Loucy (cell line): ENCODE results near the gene GIPC3.

Source experiments
- H2AFZ ChIP-seq: fragments of 200-600 bp; sonication (generic); 2 replicates; pipeline ENCODE4 v1.6.0; 2016; ENCODE audit warnings: antibody characterized with exemption, mild to moderate bottlenecking, low read length, moderate library complexity
- H3F3A ChIP-seq: fragments of 200-600 bp; 2 replicates; pipeline ENCODE4 v1.6.0; 2016; ENCODE audit warnings: antibody characterized with exemption, low read depth, mild to moderate bottlenecking
- H3K27me3 ChIP-seq: fragments of 200-600 bp; sonication (generic); 2 replicates; pipeline ENCODE4 v1.6.1; 2014; ENCODE audit warnings: low read length, mild to moderate bottlenecking; ENCODE audit not compliant: insufficient read depth, poor library complexity, severe bottlenecking
- H3K36me3 ChIP-seq: fragments of 200-600 bp; sonication (generic); 2 replicates; pipeline ENCODE4 v1.6.1; 2016; ENCODE audit warnings: low read length; ENCODE audit not compliant: insufficient read depth
- H3K4me1 ChIP-seq: fragments of 200-600 bp; sonication (generic); 2 replicates; pipeline ENCODE4 v1.5.1; 2014; ENCODE audit warnings: low read length, mild to moderate bottlenecking; ENCODE audit not compliant: insufficient read depth, poor library complexity, severe bottlenecking
- H3K4me2 ChIP-seq: fragments of 200-600 bp; sonication (generic); 2 replicates; pipeline ENCODE4 v1.6.0; 2014; ENCODE audit warnings: antibody characterized with exemption, low read length, low read depth, mild to moderate bottlenecking; ENCODE audit not compliant: poor library complexity, severe bottlenecking
- H3K4me3 ChIP-seq: fragments of 200-600 bp; sonication (generic); 2 replicates; pipeline ENCODE4 v1.5.1; 2014; ENCODE audit warnings: low read length, mild to moderate bottlenecking, mixed read lengths; ENCODE audit not compliant: poor library complexity, severe bottlenecking
- H3K79me2 ChIP-seq: fragments of 200-600 bp; sonication (generic); 2 replicates; pipeline ENCODE4 v1.6.1; 2014; ENCODE audit warnings: low read length; ENCODE audit not compliant: insufficient read depth
- H3K9ac ChIP-seq: fragments of 200-600 bp; sonication (generic); 2 replicates; pipeline ENCODE4 v1.6.0; 2014; ENCODE audit warnings: mild to moderate bottlenecking, low read depth, low read length, moderate library complexity; ENCODE audit not compliant: poor library complexity, severe bottlenecking
- H3K9me2 ChIP-seq: fragments of 200-600 bp; sonication (generic); replicated peaks from 2 replicates; pipeline ENCODE4 v1.6.1; 2016; ENCODE audit warnings: low read depth, low read length, mixed read lengths
- H3K9me3 ChIP-seq: fragments of 200-600 bp; sonication (generic); 2 replicates; pipeline ENCODE4 v1.6.1; 2014; ENCODE audit warnings: mild to moderate bottlenecking, antibody characterized with exemption, low read length, low read depth; ENCODE audit not compliant: insufficient read depth
- H4K20me1 ChIP-seq: fragments of 200-600 bp; sonication (generic); 2 replicates; pipeline ENCODE4 v1.6.0; 2014; ENCODE audit warnings: antibody characterized with exemption, low read length, mild to moderate bottlenecking; ENCODE audit not compliant: insufficient read depth, poor library complexity, severe bottlenecking
- EZH2phosphoT487 ChIP-seq: fragments of 200-600 bp; IDR thresholded peaks from 2 replicates; pipeline ENCODE4 v1.6.1; 2018; ENCODE audit warnings: antibody characterized with exemption, mild to moderate bottlenecking, moderate library complexity, borderline replicate concordance
- TF ChIP-seq, protein P1 (sequence below): fragments of 200-600 bp; sonication (generic); conservative IDR thresholded peaks from 2 replicates; pipeline ENCODE4 v1.5.1; 2014; ENCODE audit warnings: mild to moderate bottlenecking, antibody characterized with exemption, low read length

GIPC3 gene

DNA sequence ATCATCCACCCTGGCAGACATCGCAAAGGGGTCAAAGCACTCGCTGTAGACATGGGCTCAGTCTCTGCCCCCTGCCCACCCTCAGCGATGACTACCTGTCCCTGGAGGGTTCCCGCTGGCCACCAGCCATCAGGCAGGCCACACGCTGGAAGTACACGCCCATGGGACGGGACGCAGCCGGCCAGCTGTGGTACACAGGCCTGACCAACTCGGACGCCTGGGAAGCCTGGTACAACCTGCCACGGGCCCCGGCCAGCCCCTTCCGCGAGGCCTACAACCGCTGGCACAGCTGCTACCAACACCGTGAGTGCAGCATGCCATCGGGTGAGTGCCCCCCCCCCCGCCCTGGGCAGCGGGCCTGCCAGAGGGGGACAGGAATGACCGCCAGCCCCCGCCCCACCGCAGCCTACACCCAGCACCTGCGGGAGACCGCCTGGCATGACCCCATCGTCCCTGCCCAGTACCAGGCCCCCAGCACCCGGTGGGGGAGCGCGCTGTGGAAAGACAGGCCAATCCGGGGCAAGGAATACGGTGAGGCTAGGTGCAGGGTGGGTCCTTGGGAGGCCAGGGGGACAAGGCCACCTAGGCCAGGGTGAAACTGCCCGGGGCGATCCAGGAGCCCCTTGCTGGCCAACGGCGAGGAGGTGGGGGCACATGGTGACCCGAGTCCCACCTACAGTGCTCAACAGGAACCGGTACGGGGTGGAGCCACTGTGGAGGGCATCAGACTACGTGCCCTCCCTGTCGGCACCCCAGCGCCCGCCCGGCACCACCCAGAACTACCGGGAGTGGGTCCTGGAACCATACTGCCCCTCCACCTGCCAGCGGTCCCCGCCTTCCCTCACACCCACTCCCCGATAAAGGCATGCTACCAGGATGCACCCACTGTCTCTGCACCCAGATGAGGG is 41.9 kb upstream of the GIPC3 start:
- Histone ChIP-seq H3K79me2 (no peaks in the 10 kb centered on the region), H3K9me2 (no peaks in the 10 kb centered on the region), H4K20me1 (no peaks in the 10 kb centered on the region), H3K9me3 (no peaks in the 10 kb centered on the region), H3K4me1 (no peaks in the 10 kb centered on the region), H3F3A (no peaks in the 10 kb centered on the region), H3K4me3 (no peak overlapping the region), H3K27me3 (no peaks in the 10 kb centered on the region), H3K9ac (no peak overlapping the region), H3K36me3 (peaks cover 7% of the 10 kb centered on the region; the same call in 1 of the 2 replicates), H3K4me2 (no peak overlapping the region), H2AFZ (no peak overlapping the region)
- no peak for TF ChIP-seq EZH2phosphoT487
- TF ChIP-seq, protein P1, sequence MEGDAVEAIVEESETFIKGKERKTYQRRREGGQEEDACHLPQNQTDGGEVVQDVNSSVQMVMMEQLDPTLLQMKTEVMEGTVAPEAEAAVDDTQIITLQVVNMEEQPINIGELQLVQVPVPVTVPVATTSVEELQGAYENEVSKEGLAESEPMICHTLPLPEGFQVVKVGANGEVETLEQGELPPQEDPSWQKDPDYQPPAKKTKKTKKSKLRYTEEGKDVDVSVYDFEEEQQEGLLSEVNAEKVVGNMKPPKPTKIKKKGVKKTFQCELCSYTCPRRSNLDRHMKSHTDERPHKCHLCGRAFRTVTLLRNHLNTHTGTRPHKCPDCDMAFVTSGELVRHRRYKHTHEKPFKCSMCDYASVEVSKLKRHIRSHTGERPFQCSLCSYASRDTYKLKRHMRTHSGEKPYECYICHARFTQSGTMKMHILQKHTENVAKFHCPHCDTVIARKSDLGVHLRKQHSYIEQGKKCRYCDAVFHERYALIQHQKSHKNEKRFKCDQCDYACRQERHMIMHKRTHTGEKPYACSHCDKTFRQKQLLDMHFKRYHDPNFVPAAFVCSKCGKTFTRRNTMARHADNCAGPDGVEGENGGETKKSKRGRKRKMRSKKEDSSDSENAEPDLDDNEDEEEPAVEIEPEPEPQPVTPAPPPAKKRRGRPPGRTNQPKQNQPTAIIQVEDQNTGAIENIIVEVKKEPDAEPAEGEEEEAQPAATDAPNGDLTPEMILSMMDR = no peak

DNA sequence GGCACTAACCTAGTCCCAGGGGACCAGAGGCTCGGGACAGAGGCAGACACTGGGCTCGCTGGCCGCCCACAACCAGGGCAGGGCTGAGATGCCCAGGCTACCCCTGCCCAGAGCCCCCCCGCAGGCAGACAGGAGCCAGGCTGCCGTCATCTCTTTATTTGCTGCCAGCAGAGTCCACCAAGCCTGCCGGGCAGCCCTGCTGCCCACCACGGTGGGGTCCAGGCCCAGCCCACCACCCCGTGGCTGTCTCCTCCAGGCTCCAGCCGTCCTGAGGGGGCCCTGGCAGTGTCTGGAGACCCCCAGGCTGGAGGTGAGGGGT is 41.3 kb upstream of the GIPC3 start:
- Histone ChIP-seq H4K20me1 (no peaks in the 10 kb centered on the region), H3K36me3 (peaks cover 5% of the 10 kb centered on the region; the same call in 1 of the 2 replicates), H2AFZ (no peak overlapping the region)

DNA sequence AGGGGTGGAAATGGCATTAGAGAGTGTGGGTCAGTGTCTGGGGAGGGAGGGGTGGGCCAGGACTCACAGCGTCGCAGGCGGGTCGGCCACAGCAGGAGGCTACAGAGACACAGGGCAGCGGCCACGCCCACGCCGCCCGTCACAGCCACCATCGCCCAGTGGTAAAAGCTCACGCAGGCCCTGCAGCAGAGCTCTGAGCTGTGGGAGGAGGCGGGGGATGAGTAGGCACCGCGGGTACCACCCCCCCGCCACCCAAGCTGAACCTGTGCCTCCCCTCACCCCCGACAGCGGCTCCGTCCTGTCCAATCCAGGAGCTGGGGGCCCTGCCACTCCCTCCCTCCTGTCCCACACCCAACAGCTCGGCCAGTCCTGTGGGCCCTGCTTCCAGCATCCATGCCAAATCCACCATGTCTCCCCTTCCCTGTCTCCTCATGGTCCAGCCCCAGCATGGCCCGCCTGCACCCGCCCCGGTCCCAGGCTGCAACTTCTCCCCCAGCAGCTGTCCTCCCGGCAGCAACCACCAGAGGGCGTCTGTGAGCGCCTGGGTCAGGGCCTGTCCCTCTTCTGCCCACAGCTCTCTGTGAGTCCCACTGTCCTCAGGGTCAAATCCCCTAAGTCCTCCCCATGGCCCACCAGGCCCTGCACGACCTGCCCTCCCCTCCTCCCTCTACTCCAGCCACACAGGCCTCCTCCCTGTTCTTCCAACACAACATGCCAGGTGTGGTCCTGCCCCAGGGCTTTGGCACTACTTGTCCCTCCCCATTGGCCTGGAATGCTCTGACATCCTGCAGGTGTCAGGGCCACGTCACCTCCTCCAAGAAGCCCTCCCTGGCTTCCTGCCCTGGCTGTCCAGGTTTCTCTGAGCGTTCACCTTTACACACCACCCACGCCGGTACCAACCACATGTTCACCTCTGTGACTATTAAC is 40.3 kb upstream of the GIPC3 start:
- no peaks in the 10 kb centered on the region for H3K79me2 ChIP-seq
- no peak overlapping the region for H2AFZ ChIP-seq
- no peaks in the 10 kb centered on the region for H3K4me1 ChIP-seq
- TF ChIP-seq, protein P1 = peak; percentile 83
- no peak for TF ChIP-seq EZH2phosphoT487
- no peak overlapping the region for H3K4me2 ChIP-seq
- H3K9me2 ChIP-seq = no peaks in the 10 kb centered on the region
- no peaks in the 10 kb centered on the region for H4K20me1 ChIP-seq
- no peak overlapping the region for H3K4me3 ChIP-seq
- H3K27me3 ChIP-seq = no peaks in the 10 kb centered on the region
- no peak overlapping the region for H3K9ac ChIP-seq
- H3K36me3 ChIP-seq = peaks cover 3% of the 10 kb centered on the region; the same call in 1 of the 2 replicates
- H3F3A ChIP-seq = no peaks in the 10 kb centered on the region
- H3K9me3 ChIP-seq = no peaks in the 10 kb centered on the region

More for the DNA sequence above, 41.3 kb upstream of the GIPC3 start:
- Histone ChIP-seq H3F3A (no peaks in the 10 kb centered on the region), H3K4me3 (no peak overlapping the region), H3K4me2 (no peak overlapping the region), H3K9me3 (no peaks in the 10 kb centered on the region), H3K27me3 (no peaks in the 10 kb centered on the region), H3K9me2 (no peaks in the 10 kb centered on the region), H3K79me2 (no peaks in the 10 kb centered on the region), H3K9ac (no peak overlapping the region), H3K4me1 (no peaks in the 10 kb centered on the region)
- TF ChIP-seq, protein P1 = no peak
- no peak for TF ChIP-seq EZH2phosphoT487
